Parathyroid adenoma (tissue), 2 donors: ENCODE data around the gene FAM3B.

Experiments
- H2AFZ ChIP-seq: fragments of 300-600 bp; sonication (generic); one replicate; pipeline ENCODE4 v1.7.0; 2017; ENCODE audit warnings: antibody characterized with exemption, mild to moderate bottlenecking
- H3K27ac ChIP-seq: fragments of 300-600 bp; sonication (generic); one replicate; pipeline ENCODE4 v1.7.0; 2017
- H3K27me3 ChIP-seq: fragments of 300-600 bp; sonication (generic); one replicate; pipeline ENCODE4 v1.7.0; 2017; ENCODE audit warnings: low read length; ENCODE audit not compliant: control insufficient read depth, insufficient read depth
- H3K36me3 ChIP-seq: fragments of 300-600 bp; sonication (generic); one replicate; pipeline ENCODE4 v1.7.0; 2017; ENCODE audit warnings: low read length; ENCODE audit not compliant: control insufficient read depth, insufficient read depth
- H3K4me1 ChIP-seq: fragments of 300-600 bp; sonication (generic); one replicate; pipeline ENCODE4 v1.7.0; 2017; ENCODE audit warnings: control low read depth
- H3K4me2 ChIP-seq: fragments of 300-600 bp; sonication (generic); one replicate; pipeline ENCODE4 v1.7.0; 2017; ENCODE audit warnings: low read length
- H3K4me3 ChIP-seq: fragments of 300-600 bp; sonication (generic); one replicate; pipeline ENCODE4 v1.7.0; 2017; ENCODE audit warnings: low read depth, low read length
- H3K79me2 ChIP-seq: fragments of 300-600 bp; sonication (generic); one replicate; pipeline ENCODE4 v1.7.0; 2017; ENCODE audit warnings: control low read depth
- H3K9ac ChIP-seq: fragments of 300-600 bp; sonication (generic); one replicate; pipeline ENCODE4 v1.7.0; 2017; ENCODE audit warnings: mild to moderate bottlenecking
- H3K9me3 ChIP-seq: fragments of 300-600 bp; sonication (generic); one replicate; pipeline ENCODE4 v1.7.0; 2017; ENCODE audit warnings: low read length; ENCODE audit not compliant: control insufficient read depth
- TF ChIP-seq, protein P1 (sequence below): fragments of 300-600 bp; sonication (generic); IDR thresholded peaks from one replicate; pipeline ENCODE4 v1.7.0; 2017; ENCODE audit warnings: antibody characterized with exemption, mild to moderate bottlenecking
- donor health status: primary hyperparathyroidism.

Gene FAM3B

DNA sequence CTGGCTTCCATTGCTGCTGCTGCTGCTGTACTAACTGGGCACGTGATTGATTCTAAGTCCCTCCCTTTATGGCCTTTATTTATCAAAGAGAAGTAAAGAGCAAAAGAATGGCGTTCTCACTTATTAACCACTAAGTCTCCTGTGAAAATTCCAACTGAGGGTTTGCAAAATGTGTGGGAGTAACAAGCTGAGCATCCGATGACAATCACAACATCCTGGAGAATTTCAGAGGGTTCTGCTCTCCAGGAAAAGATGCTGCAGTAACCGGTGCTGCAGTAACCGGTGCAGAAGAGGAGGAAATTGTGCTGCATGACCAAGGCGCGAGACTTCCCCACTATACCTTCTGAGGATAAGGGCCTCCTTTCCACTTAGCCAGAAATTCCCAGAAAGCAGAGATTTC, 32.5 kb downstream of the FAM3B start:
- Histone ChIP-seq H3K36me3 (no peaks in the 10 kb centered on the region), H3K27ac (no peak overlapping the region), H3K4me3 (no peak overlapping the region), H3K27me3 (no peaks in the 10 kb centered on the region), H3K9ac (no peak overlapping the region), H3K9me3 (no peaks in the 10 kb centered on the region), H3K4me1 (no peaks in the 10 kb centered on the region), H3K4me2 (no peak overlapping the region), H3K79me2 (no peaks in the 10 kb centered on the region), H2AFZ (no peak overlapping the region)
- TF ChIP-seq, protein P1, sequence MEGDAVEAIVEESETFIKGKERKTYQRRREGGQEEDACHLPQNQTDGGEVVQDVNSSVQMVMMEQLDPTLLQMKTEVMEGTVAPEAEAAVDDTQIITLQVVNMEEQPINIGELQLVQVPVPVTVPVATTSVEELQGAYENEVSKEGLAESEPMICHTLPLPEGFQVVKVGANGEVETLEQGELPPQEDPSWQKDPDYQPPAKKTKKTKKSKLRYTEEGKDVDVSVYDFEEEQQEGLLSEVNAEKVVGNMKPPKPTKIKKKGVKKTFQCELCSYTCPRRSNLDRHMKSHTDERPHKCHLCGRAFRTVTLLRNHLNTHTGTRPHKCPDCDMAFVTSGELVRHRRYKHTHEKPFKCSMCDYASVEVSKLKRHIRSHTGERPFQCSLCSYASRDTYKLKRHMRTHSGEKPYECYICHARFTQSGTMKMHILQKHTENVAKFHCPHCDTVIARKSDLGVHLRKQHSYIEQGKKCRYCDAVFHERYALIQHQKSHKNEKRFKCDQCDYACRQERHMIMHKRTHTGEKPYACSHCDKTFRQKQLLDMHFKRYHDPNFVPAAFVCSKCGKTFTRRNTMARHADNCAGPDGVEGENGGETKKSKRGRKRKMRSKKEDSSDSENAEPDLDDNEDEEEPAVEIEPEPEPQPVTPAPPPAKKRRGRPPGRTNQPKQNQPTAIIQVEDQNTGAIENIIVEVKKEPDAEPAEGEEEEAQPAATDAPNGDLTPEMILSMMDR, result no peak

DNA sequence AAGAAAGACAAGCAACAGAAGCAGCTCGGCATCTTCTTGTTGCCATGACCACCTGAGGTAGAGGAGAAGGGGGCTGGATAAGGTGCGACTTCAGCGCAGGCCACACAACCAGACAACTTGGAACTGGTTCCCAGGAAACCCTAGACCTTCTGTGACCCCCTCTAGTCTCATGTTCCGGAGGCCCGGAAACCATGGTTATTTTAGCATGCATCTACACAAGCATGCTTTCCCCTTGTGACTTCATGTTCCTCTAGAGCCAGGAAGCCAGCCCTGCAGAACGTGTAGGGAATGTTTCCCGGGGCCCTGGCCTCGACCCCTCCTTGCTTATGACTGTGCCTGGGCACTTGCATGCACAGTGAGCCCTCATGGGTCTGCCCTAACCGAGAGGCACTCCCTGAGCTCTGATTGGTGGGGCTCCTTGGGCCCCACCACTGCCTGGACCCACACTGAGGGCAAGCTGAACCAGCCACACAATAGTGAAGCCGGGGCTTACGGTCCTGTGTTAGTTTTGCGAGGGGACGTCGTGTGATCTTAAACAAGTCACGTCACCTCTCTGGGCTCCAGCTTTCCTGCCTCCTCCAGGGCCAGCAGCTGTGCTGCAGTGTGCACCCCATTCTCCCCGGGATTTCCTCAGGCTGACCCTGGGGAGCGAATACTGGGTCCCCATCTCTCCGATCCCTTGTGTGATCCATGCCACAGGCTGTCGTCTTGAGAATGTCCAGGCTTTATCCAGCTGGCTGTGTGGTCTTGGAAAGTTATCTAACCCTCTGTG, 33.2 kb downstream of the FAM3B start:
- Histone ChIP-seq H2AFZ (no peak overlapping the region), H3K4me1 (no peaks in the 10 kb centered on the region), H3K9me3 (no peaks in the 10 kb centered on the region), H3K4me2 (no peak overlapping the region), H3K27me3 (no peaks in the 10 kb centered on the region), H3K27ac (no peak overlapping the region), H3K9ac (no peak overlapping the region), H3K36me3 (no peaks in the 10 kb centered on the region), H3K4me3 (no peak overlapping the region), H3K79me2 (no peaks in the 10 kb centered on the region)
- TF ChIP-seq, protein P1, result no peak

GRCh38 chr21:41350436-41351155, 34.0 kb downstream of the FAM3B start:
- H3K36me3 ChIP-seq, result no peaks in the 10 kb centered on the region
- no peaks in the 10 kb centered on the region for H3K27me3 ChIP-seq
- no peak overlapping the region for H3K27ac ChIP-seq
- no peak overlapping the region for H2AFZ ChIP-seq
- H3K79me2 ChIP-seq, result no peaks in the 10 kb centered on the region
- no peak overlapping the region for H3K4me2 ChIP-seq
- TF ChIP-seq, protein P1, result no peak
- no peaks in the 10 kb centered on the region for H3K4me1 ChIP-seq
- no peak overlapping the region for H3K4me3 ChIP-seq
- H3K9ac ChIP-seq, result no peak overlapping the region
- no peaks in the 10 kb centered on the region for H3K9me3 ChIP-seq

GRCh38 chr21:41357546-41357945, 40.9 kb downstream of the FAM3B start:
- H2AFZ ChIP-seq, result no peak overlapping the region

More at GRCh38 chr21:41357546-41357945, 40.9 kb downstream of the FAM3B start:
- Histone ChIP-seq H3K36me3 (no peaks in the 10 kb centered on the region), H3K79me2 (no peaks in the 10 kb centered on the region), H3K4me2 (no peak overlapping the region), H3K27ac (no peak overlapping the region), H3K4me3 (no peak overlapping the region), H3K27me3 (no peaks in the 10 kb centered on the region), H3K9ac (no peak overlapping the region), H3K9me3 (no peaks in the 10 kb centered on the region), H3K4me1 (no peaks in the 10 kb centered on the region)
- TF ChIP-seq, protein P1, result no peak
